ENCODE results near the gene ZNF526. TPM values are rescaled to one million over a fixed set of nuclear protein-coding genes. Genes with fewer than 3 reads are reported as not detected.

The ZNF526 gene
- total and polyA plus RNA-seq, 9 of the 15 experiments (the other 6 are each of a cell fraction or from before 2014, with no cell fraction given): 1.3 to 17.9 (median 6.2) TPM

DNA sequence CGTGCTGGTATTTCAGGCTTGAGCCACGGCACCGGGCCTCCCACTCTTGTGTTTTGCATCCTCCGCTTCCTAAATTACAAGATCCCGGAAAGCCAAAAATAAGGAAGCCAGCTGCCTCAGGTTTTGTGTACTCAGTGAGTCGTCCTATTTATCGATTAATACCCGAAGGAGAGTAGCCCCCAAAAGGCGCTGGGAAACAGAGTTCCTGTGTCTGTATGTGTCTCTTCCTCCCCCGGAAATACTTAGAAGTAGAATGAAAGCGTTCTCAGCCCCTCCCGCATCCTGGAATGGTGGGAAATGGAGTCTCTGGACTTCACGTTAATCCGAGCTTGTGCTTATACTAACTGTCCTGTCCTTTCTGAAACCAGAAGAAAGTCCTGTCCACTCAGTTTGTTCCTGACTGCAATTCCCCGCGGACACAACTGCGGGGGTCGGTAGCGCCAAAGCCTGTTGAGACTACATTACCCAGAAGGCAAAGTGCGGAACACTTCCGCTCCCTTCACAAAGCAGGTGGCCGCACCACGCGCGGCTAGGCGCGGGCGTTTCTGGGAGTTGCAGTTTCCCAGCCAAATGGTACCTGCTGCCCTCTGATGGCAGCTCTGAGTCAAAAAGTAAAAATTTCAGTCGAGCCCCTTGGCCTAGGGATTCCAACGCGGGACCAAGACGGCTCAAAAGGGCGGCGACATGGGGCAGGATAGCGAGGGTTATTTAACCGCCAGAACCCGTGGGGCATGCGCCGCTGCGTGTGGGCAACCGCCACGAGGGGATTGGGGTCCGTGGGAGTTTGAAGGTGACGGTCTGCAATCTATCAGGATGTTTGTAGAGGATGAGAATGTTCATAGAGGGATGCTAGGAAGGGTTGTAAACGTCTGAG, 24.5 kb downstream of the ZNF526 start (continued):
- TF ChIP-seq ZNF445 (CRISPR knock-in tag; IDR thresholded peaks at IDR 0.05; ENCODE audit: low read depth) (0 out of 2 replicates have a peak, but pooled peaks have one; percentile 44), ZNF282 (CRISPR knock-in tag; IDR thresholded peaks at IDR 0.05) (no peak), ZNF253 (CRISPR knock-in tag; conservative IDR thresholded peaks at IDR 0.05) (no peak), TARDBP (IDR thresholded peaks at IDR 0.05) (0 out of 2 replicates have a peak, but pooled peaks have one; percentile 47), POLR2AphosphoS2 (IDR thresholded peaks at IDR 0.05; ENCODE audit: low read length) (no peak; the same call in 1 of the 2 replicates), PYGO2 (tag; IDR thresholded peaks at IDR 0.05) (no peak), DMBX1 (CRISPR knock-in tag; IDR thresholded peaks at IDR 0.05; ENCODE audit: borderline replicate concordance) (peak; percentile 86; the same call in 1 of the 2 replicates), MCM7 (IDR thresholded peaks at IDR 0.05) (no peak), TAF1 (IDR thresholded peaks at IDR 0.05; ENCODE audit: control insufficient read depth, extremely low read depth, insufficient read depth, low read length, severe bottlenecking) (no peak), GATAD2A (IDR thresholded peaks at IDR 0.05) (no peak), MAZ (CRISPR knock-in tag; conservative IDR thresholded peaks at IDR 0.05 in 1 of 2, IDR thresholded peaks at IDR 0.05 in 1 of 2) (peak; percentile 91 to 94), FOXK2 (conservative IDR thresholded peaks at IDR 0.05 in 1 of 2, IDR thresholded peaks at IDR 0.05 in 1 of 2; ENCODE audit: low read depth in 2 of 2) (no peak; a peak in 1 of 4 replicates), STAG1 (CRISPR knock-in tag; IDR thresholded peaks at IDR 0.05; ENCODE audit: borderline replicate concordance) (no peak), MBD2 (IDR thresholded peaks at IDR 0.05; ENCODE audit: borderline replicate concordance, low read depth) (peak; percentile 91), TBP (optimal IDR thresholded peaks at IDR 0.05; ENCODE audit: low read depth, low read length) (no peak)
- TF ChIP-seq, protein P1, sequence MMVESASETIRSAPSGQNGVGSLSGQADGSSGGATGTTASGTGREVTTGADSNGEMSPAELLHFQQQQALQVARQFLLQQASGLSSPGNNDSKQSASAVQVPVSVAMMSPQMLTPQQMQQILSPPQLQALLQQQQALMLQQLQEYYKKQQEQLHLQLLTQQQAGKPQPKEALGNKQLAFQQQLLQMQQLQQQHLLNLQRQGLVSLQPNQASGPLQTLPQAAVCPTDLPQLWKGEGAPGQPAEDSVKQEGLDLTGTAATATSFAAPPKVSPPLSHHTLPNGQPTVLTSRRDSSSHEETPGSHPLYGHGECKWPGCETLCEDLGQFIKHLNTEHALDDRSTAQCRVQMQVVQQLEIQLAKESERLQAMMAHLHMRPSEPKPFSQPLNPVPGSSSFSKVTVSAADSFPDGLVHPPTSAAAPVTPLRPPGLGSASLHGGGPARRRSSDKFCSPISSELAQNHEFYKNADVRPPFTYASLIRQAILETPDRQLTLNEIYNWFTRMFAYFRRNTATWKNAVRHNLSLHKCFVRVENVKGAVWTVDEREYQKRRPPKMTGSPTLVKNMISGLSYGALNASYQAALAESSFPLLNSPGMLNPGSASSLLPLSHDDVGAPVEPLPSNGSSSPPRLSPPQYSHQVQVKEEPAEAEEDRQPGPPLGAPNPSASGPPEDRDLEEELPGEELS (CRISPR knock-in tag; IDR thresholded peaks at IDR 0.05; ENCODE audit: borderline replicate concordance): no peak
- TF ChIP-seq, protein P2, sequence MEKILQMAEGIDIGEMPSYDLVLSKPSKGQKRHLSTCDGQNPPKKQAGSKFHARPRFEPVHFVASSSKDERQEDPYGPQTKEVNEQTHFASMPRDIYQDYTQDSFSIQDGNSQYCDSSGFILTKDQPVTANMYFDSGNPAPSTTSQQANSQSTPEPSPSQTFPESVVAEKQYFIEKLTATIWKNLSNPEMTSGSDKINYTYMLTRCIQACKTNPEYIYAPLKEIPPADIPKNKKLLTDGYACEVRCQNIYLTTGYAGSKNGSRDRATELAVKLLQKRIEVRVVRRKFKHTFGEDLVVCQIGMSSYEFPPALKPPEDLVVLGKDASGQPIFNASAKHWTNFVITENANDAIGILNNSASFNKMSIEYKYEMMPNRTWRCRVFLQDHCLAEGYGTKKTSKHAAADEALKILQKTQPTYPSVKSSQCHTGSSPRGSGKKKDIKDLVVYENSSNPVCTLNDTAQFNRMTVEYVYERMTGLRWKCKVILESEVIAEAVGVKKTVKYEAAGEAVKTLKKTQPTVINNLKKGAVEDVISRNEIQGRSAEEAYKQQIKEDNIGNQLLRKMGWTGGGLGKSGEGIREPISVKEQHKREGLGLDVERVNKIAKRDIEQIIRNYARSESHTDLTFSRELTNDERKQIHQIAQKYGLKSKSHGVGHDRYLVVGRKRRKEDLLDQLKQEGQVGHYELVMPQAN (IDR thresholded peaks at IDR 0.05; ENCODE audit: borderline replicate concordance): no peak; the same call in 1 of the 2 replicates
- TF ChIP-seq, protein P3, sequence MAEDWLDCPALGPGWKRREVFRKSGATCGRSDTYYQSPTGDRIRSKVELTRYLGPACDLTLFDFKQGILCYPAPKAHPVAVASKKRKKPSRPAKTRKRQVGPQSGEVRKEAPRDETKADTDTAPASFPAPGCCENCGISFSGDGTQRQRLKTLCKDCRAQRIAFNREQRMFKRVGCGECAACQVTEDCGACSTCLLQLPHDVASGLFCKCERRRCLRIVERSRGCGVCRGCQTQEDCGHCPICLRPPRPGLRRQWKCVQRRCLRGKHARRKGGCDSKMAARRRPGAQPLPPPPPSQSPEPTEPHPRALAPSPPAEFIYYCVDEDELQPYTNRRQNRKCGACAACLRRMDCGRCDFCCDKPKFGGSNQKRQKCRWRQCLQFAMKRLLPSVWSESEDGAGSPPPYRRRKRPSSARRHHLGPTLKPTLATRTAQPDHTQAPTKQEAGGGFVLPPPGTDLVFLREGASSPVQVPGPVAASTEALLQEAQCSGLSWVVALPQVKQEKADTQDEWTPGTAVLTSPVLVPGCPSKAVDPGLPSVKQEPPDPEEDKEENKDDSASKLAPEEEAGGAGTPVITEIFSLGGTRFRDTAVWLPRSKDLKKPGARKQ (CRISPR knock-in tag; IDR thresholded peaks at IDR 0.05): no peak

Measured in K562 (cell line).